SK-N-SH treated with all-trans-retinoic acid at 6 μM for 48 hours (cell line): ENCODE measurements around the gene DUS2.

Experiments
- ATAC-seq: fragments of 200-7000 bp; cut with Tn5 transposase; 3 replicates; pipeline ENCODE4 v1.9.1; 2020; ENCODE audit warnings: mild to moderate bottlenecking, moderate library complexity
- ARNTL ChIP-seq: fragments of 450-650 bp; formaldehyde crosslinking; IDR thresholded peaks from 2 replicates; pipeline ENCODE4 v1.5.0; 2020; ENCODE audit warnings: low read depth, mild to moderate bottlenecking, moderate library complexity, borderline replicate concordance
- BACH2 ChIP-seq: fragments of 250-450 bp; sonication (Bioruptor Pico); IDR thresholded peaks from 2 replicates; pipeline ENCODE4 v1.9.0; 2021; ENCODE audit warnings: mild to moderate bottlenecking, borderline replicate concordance
- CREB5 ChIP-seq: fragments of 250-450 bp; sonication (Bioruptor Pico); IDR thresholded peaks from 2 replicates; pipeline ENCODE4 v1.5.1; 2020; ENCODE audit warnings: low read depth, mild to moderate bottlenecking, moderate library complexity
- CSDC2 ChIP-seq: fragments of 250-450 bp; sonication (Bioruptor Pico); IDR thresholded peaks from 2 replicates; pipeline ENCODE4 v1.5.0; 2020; ENCODE audit warnings: mild to moderate bottlenecking, moderate library complexity
- CSRNP3 ChIP-seq: fragments of 250-450 bp; sonication (Bioruptor Pico); IDR thresholded peaks from 2 replicates; pipeline ENCODE4 v1.5.1; 2021; ENCODE audit warnings: mild to moderate bottlenecking, moderate library complexity
- ESRRG ChIP-seq: fragments of 250-450 bp; sonication (Bioruptor Pico); IDR thresholded peaks from 2 replicates; pipeline ENCODE4 v1.6.1; 2021; ENCODE audit warnings: mild to moderate bottlenecking
- GLIS3 ChIP-seq: fragments of 250-450 bp; sonication (Bioruptor Pico); IDR thresholded peaks from 2 replicates; pipeline ENCODE4 v1.5.0; 2020; ENCODE audit warnings: mild to moderate bottlenecking, moderate library complexity
- ISL1 ChIP-seq: fragments of 250-450 bp; sonication (Bioruptor Pico); IDR thresholded peaks from 2 replicates; pipeline ENCODE4 v2.1.2; 2022; ENCODE audit warnings: mild to moderate bottlenecking, moderate library complexity
- OSR1 ChIP-seq: fragments of 250-450 bp; sonication (Bioruptor Pico); IDR thresholded peaks from 2 replicates; pipeline ENCODE4 v1.8.0; 2022; ENCODE audit warnings: moderate library complexity, mild to moderate bottlenecking, inconsistent platforms
- PATZ1 ChIP-seq: fragments of 250-450 bp; sonication (Bioruptor Pico); IDR thresholded peaks from 2 replicates; pipeline ENCODE4 v1.8.0; 2020; ENCODE audit warnings: mild to moderate bottlenecking, moderate library complexity, borderline replicate concordance
- PPARA ChIP-seq: fragments of 250-450 bp; sonication (Bioruptor Pico); IDR thresholded peaks from 2 replicates; pipeline ENCODE4 v1.5.0; 2020; ENCODE audit warnings: mild to moderate bottlenecking, borderline replicate concordance
- RARB ChIP-seq: fragments of 250-450 bp; sonication (Bioruptor Pico); IDR thresholded peaks from 2 replicates; pipeline ENCODE4 v1.8.0; 2021; ENCODE audit warnings: mild to moderate bottlenecking, moderate library complexity
- SNAI2 ChIP-seq: fragments of 250-450 bp; sonication (Bioruptor Pico); IDR thresholded peaks from 2 replicates; pipeline ENCODE4 v1.5.0; 2020; ENCODE audit warnings: mild to moderate bottlenecking, moderate library complexity
- TCF4 ChIP-seq: fragments of 250-450 bp; sonication (Bioruptor Pico); IDR thresholded peaks from 2 replicates; pipeline ENCODE4 v1.8.0; 2021; ENCODE audit warnings: mild to moderate bottlenecking, moderate library complexity, borderline replicate concordance
- TOX ChIP-seq: fragments of 250-450 bp; sonication (Bioruptor Pico); IDR thresholded peaks from 2 replicates; pipeline ENCODE4 v1.8.0; 2021; ENCODE audit warnings: mild to moderate bottlenecking, moderate library complexity, borderline replicate concordance
- ZC3H10 ChIP-seq: fragments of 250-450 bp; sonication (Bioruptor Pico); IDR thresholded peaks from 2 replicates; pipeline ENCODE4 v1.5.1; 2021; ENCODE audit warnings: mild to moderate bottlenecking, moderate library complexity
- ZFP3 ChIP-seq: fragments of 250-450 bp; sonication (Bioruptor Pico); IDR thresholded peaks from 2 replicates; pipeline ENCODE4 v1.5.0; 2020; ENCODE audit warnings: mild to moderate bottlenecking, moderate library complexity
- ZFP30 ChIP-seq: fragments of 450-650 bp; formaldehyde crosslinking; IDR thresholded peaks from 2 replicates; pipeline ENCODE4 v1.5.0; 2022; ENCODE audit warnings: mild to moderate bottlenecking, moderate library complexity
- ZNF565 ChIP-seq: fragments of 450-650 bp; formaldehyde crosslinking; conservative IDR thresholded peaks from 2 replicates; pipeline ENCODE4 v1.5.0; 2020; ENCODE audit warnings: low read depth, mild to moderate bottlenecking, moderate library complexity
- ZNF70 ChIP-seq: fragments of 450-650 bp; formaldehyde crosslinking; IDR thresholded peaks from 2 replicates; pipeline ENCODE4 v1.5.0; 2020; ENCODE audit warnings: mild to moderate bottlenecking, moderate library complexity
- ZNF8 ChIP-seq: fragments of 450-650 bp; formaldehyde crosslinking; IDR thresholded peaks from 2 replicates; pipeline ENCODE4 v1.5.0; 2020; ENCODE audit warnings: mild to moderate bottlenecking, moderate library complexity
- TF ChIP-seq, protein P1 (sequence below): fragments of 250-450 bp; sonication (Bioruptor Pico); IDR thresholded peaks from 2 replicates; pipeline ENCODE4 v1.5.0; 2020; ENCODE audit warnings: mild to moderate bottlenecking, moderate library complexity

DUS2 gene

DNA sequence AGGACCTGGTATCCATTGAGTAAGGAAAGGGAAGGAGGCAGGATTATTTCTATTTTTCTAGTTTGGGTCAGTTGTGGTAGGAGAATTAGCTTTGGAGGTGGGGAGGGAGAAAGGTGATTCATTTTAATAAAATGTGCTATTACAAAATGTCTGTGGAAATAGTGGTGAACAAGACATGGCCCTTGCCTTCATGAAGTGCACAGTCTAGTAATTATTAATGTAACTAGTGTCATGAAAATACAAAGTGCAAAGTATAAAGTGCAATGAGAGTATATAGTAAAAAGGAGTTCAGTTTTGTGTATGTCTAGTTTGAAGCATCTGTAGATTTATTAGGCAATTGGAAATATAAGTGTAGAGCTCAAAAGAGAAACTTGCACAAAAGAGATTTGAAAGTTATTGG is 74.0 kb downstream of the DUS2 start:
- no peak for TF ChIP-seq OSR1 (CRISPR knock-in tag)
- TF ChIP-seq ARNTL (CRISPR knock-in tag), result no peak
- TF ChIP-seq ISL1 (CRISPR knock-in tag), result no peak
- no peak for TF ChIP-seq ZC3H10 (CRISPR knock-in tag)
- TF ChIP-seq ZNF8 (CRISPR knock-in tag), result no peak
- no peak for TF ChIP-seq PPARA (CRISPR knock-in tag)
- ATAC-seq, result no peak

DNA sequence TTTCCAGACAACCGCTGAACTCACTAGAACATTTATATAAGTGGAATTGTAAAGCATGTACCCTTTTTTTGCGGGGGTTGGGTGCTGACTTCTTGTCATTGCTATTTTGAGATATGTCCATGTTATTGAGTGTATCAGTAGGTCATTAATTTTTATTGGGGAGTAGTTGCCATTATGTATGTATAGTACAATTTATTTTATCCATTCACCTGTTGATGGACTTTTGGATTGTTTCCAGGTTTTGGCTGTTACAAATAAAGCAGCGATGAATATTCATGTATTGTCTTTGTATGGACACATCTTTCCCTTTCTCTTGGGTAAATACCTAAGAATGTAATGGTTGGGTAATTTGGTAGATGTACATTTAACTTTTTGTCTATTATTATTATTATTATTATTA is 74.8 kb downstream of the DUS2 start:
- TF ChIP-seq ZFP3 (CRISPR knock-in tag), result no peak
- TF ChIP-seq CREB5 (CRISPR knock-in tag), result no peak
- no peak for TF ChIP-seq BACH2
- no peak for TF ChIP-seq SNAI2 (CRISPR knock-in tag)
- TF ChIP-seq TCF4 (CRISPR knock-in tag), result no peak
- no peak for TF ChIP-seq GLIS3 (CRISPR knock-in tag)
- TF ChIP-seq ZNF565 (CRISPR knock-in tag), result no peak
- no peak for TF ChIP-seq CSDC2
- TF ChIP-seq PPARA (CRISPR knock-in tag), result no peak
- TF ChIP-seq, protein P1, sequence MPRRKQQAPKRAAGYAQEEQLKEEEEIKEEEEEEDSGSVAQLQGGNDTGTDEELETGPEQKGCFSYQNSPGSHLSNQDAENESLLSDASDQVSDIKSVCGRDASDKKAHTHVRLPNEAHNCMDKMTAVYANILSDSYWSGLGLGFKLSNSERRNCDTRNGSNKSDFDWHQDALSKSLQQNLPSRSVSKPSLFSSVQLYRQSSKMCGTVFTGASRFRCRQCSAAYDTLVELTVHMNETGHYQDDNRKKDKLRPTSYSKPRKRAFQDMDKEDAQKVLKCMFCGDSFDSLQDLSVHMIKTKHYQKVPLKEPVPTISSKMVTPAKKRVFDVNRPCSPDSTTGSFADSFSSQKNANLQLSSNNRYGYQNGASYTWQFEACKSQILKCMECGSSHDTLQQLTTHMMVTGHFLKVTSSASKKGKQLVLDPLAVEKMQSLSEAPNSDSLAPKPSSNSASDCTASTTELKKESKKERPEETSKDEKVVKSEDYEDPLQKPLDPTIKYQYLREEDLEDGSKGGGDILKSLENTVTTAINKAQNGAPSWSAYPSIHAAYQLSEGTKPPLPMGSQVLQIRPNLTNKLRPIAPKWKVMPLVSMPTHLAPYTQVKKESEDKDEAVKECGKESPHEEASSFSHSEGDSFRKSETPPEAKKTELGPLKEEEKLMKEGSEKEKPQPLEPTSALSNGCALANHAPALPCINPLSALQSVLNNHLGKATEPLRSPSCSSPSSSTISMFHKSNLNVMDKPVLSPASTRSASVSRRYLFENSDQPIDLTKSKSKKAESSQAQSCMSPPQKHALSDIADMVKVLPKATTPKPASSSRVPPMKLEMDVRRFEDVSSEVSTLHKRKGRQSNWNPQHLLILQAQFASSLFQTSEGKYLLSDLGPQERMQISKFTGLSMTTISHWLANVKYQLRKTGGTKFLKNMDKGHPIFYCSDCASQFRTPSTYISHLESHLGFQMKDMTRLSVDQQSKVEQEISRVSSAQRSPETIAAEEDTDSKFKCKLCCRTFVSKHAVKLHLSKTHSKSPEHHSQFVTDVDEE (CRISPR knock-in tag), result no peak
- TF ChIP-seq ZC3H10 (CRISPR knock-in tag), result no peak
- TF ChIP-seq PATZ1, result no peak
- no peak for TF ChIP-seq CSRNP3 (CRISPR knock-in tag)
- TF ChIP-seq ZNF8 (CRISPR knock-in tag), result no peak
- TF ChIP-seq, all 23 proteins: peak for 0
- no peak for ATAC-seq

- no peak for ATAC-seq
Observed at GRCh38 chr16:68100488-68100887, 77.4 kb downstream of the DUS2 start.

More at GRCh38 chr16:68100488-68100887, 77.4 kb downstream of the DUS2 start:
- no peak for TF ChIP-seq SNAI2 (CRISPR knock-in tag)
- no peak for TF ChIP-seq ESRRG (CRISPR knock-in tag)
- no peak for TF ChIP-seq OSR1 (CRISPR knock-in tag)
- no peak for TF ChIP-seq CSRNP3 (CRISPR knock-in tag)
- no peak for TF ChIP-seq BACH2
- TF ChIP-seq RARB (CRISPR knock-in tag), result no peak
- no peak for TF ChIP-seq ZNF8 (CRISPR knock-in tag)
- TF ChIP-seq ZFP30 (CRISPR knock-in tag), result no peak
- TF ChIP-seq PPARA (CRISPR knock-in tag), result no peak
- TF ChIP-seq TCF4 (CRISPR knock-in tag), result no peak
- no peak for TF ChIP-seq CREB5 (CRISPR knock-in tag)
- no peak for TF ChIP-seq ZNF70 (CRISPR knock-in tag)
- no peak for TF ChIP-seq TOX (CRISPR knock-in tag)
- no peak for TF ChIP-seq CSDC2
- TF ChIP-seq GLIS3 (CRISPR knock-in tag), result no peak
- TF ChIP-seq ZC3H10 (CRISPR knock-in tag), result no peak
- TF ChIP-seq, protein P1 (CRISPR knock-in tag), result no peak
- no peak for TF ChIP-seq ARNTL (CRISPR knock-in tag)
- TF ChIP-seq ISL1 (CRISPR knock-in tag), result no peak
- TF ChIP-seq ZNF565 (CRISPR knock-in tag), result no peak
